ENCODE measurements around the gene TWIST1.

GRCh38 chr7:19111474-19112273 lies 5.8 kb downstream of the TWIST1 start:
- TF ChIP-seq, protein P1, sequence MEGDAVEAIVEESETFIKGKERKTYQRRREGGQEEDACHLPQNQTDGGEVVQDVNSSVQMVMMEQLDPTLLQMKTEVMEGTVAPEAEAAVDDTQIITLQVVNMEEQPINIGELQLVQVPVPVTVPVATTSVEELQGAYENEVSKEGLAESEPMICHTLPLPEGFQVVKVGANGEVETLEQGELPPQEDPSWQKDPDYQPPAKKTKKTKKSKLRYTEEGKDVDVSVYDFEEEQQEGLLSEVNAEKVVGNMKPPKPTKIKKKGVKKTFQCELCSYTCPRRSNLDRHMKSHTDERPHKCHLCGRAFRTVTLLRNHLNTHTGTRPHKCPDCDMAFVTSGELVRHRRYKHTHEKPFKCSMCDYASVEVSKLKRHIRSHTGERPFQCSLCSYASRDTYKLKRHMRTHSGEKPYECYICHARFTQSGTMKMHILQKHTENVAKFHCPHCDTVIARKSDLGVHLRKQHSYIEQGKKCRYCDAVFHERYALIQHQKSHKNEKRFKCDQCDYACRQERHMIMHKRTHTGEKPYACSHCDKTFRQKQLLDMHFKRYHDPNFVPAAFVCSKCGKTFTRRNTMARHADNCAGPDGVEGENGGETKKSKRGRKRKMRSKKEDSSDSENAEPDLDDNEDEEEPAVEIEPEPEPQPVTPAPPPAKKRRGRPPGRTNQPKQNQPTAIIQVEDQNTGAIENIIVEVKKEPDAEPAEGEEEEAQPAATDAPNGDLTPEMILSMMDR (IDR thresholded peaks at IDR 0.05 in 4 of 5, conservative IDR thresholded peaks at IDR 0.05 in 1 of 5) = no peak
- TF ChIP-seq POLR2A (IDR thresholded peaks at IDR 0.05) = no peak
